Breast epithelium (tissue), 3 donors: ENCODE measurements around the gene DNAI2.

Source experiments
- CTCF ChIP-seq, 3 donors: fragments of 450-650 bp; IDR thresholded peaks; one replicate each; pipeline ENCODE4 v1.5.1; 2016 to 2017; ENCODE audit warnings: antibody characterized with exemption in 3 of 3, mild to moderate bottlenecking in 3 of 3, moderate library complexity in 3 of 3
- POLR2AphosphoS5 ChIP-seq, 3 donors: sonication (generic); formaldehyde crosslinking; IDR thresholded peaks; one replicate each; pipeline ENCODE4 v1.6.1; 2017; ENCODE audit warnings: antibody characterized with exemption in 3 of 3

- TF ChIP-seq CTCF (IDR thresholded peaks at IDR 0.05) = no peak
- TF ChIP-seq POLR2AphosphoS5 (IDR thresholded peaks at IDR 0.05) = no peak
These were observed 88.9 kb downstream of the DNAI2 start for GRCh38 chr17:74362810-74363498.
